Sigmoid colon (tissue), 7 donors: Measurements from ENCODE around the gene GPHN. TPM values are rescaled to one million over a fixed set of nuclear protein-coding genes. Genes with fewer than 3 reads are reported as not detected.

ENCODE experiments used
- DNase-seq: peaks from one replicate; pipeline ENCODE4 v3.0.0-alpha.2; 2019
- H3K27ac ChIP-seq, 4 donors: fragments of 200-600 bp; sonication (generic); one replicate each; pipeline ENCODE4 v1.5.1; 2016 to 2019; ENCODE audit warnings: mild to moderate bottlenecking in 1 of 4
- H3K27me3 ChIP-seq, 3 donors: fragments of 200-600 bp; sonication (generic); one replicate each; pipeline ENCODE4 v1.5.1; 2019; ENCODE audit warnings: mild to moderate bottlenecking in 1 of 3
- H3K36me3 ChIP-seq, 4 donors: fragments of 200-600 bp; sonication (generic); one replicate each; pipeline ENCODE4 v1.5.1; 2016 to 2019
- H3K4me1 ChIP-seq, 4 donors: fragments of 200-600 bp; sonication (generic); one replicate each; pipeline ENCODE4 v1.5.1; 2017 to 2019
- H3K4me3 ChIP-seq, 4 donors: fragments of 200-600 bp; sonication (generic); one replicate each; pipeline ENCODE4 v1.5.1; 2017 to 2019; ENCODE audit warnings: mild to moderate bottlenecking in 2 of 4, moderate library complexity in 1 of 4
- H3K9me3 ChIP-seq, 4 donors: fragments of 200-600 bp in 3 of 4; sonication (generic) in 3 of 4; one replicate each; pipeline versions ENCODE4 v1.5.1 to v1.6.1; 2013 to 2019
- CTCF ChIP-seq, 4 experiments: fragments of 450-650 bp in 3 of 4; fragments of 200-600 bp in 1 of 4; IDR thresholded peaks; one replicate each; pipeline ENCODE4 v1.5.1; 2016 to 2019; ENCODE audit warnings: antibody characterized with exemption in 4 of 4, mild to moderate bottlenecking in 3 of 4, moderate library complexity in 2 of 4
- EP300 ChIP-seq, 4 donors: sonication (generic); formaldehyde crosslinking; IDR thresholded peaks; one replicate each; pipeline ENCODE4 v1.6.1; 2017; ENCODE audit warnings: antibody characterized with exemption in 4 of 4
- POLR2A ChIP-seq, 2 donors: fragments of 450-650 bp; IDR thresholded peaks; one replicate each; pipeline ENCODE4 v1.6.1; 2016; ENCODE audit warnings: antibody characterized with exemption in 2 of 2, mild to moderate bottlenecking in 2 of 2, moderate library complexity in 2 of 2
- POLR2AphosphoS5 ChIP-seq, 4 donors: sonication (generic); formaldehyde crosslinking; IDR thresholded peaks; one replicate each; pipeline ENCODE4 v1.6.1; 2017; ENCODE audit warnings: antibody characterized with exemption in 4 of 4
- WGBS, 2 donors: extraction: QIAGEN DNeasy Blood & Tissue Kit; methylation state at CpG; one replicate each; pipeline ENCODE4 v1.1.7; 2013; 5-methylcytosine and 5-hydroxymethylcytosine counted together
- intact Hi-C: fragments of 100-400 bp; cut with DNase I; formaldehyde crosslinking; loops from one replicate; pipeline ENCODE4 v1.15.1; 2023
- polyA plus RNA-seq, 3 donors: library from polyadenylated mRNA; stranded (reverse); fragments of 200-250 nt; gene quantifications; one replicate each; pipeline ENCODE4 v1.2.3, GENCODE V29; 2013
- total RNA-seq, 4 donors: library from RNA; depleted of rRNA; stranded (reverse); fragments of >200 nt; gene quantifications; one replicate each; pipeline ENCODE4 v1.1.0, GENCODE V29; 2016
- donor health status: healthy with polysubstance abuse.
- donor health status: Bipolar disorder and iron deficiency.
- donor health status: healthy.

The GPHN gene
- total and polyA plus RNA-seq, 7 donors = 5.4 to 20.3 (median 14.1) TPM

DNA sequence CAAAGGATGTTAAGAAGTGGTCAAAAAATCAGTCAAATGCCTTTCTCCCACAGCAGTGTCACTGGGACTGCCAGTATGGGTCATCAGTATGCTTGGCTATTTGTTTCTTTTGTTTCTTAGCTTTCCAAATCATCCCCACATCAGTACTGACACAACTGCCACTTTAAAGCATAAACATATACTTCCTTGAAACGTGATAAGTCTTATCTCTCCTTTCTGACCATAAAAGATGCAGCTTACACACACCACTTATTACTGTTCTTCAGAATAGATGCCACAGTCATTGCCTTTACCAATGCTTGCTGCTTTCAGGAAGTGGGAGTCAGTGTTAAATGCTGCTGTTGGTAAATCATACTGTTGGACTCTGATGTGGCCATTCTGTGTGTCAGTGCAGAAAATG, 662.7 kb downstream of the GPHN start:
- Histone ChIP-seq H3K4me3 (no peak overlapping the region), H3K4me1 (no peaks in the 10 kb centered on the region), H3K36me3 (no peaks in the 10 kb centered on the region), H3K27ac (no peak overlapping the region), H3K9me3 (peaks cover 0 to 2% (median 0%) of the 10 kb centered on the region in 4 donors), H3K27me3 (no peaks in the 10 kb centered on the region)
- no peak for DNase-seq
- no peak for TF ChIP-seq CTCF (IDR thresholded peaks at IDR 0.05)
- no peak for TF ChIP-seq POLR2A (IDR thresholded peaks at IDR 0.05)
- TF ChIP-seq EP300 (IDR thresholded peaks at IDR 0.05) = no peak
- TF ChIP-seq POLR2AphosphoS5 (IDR thresholded peaks at IDR 0.05) = no peak
- WGBS, 2 donors = 10 to 31% methylated on average over 1 of the region's 1 CpG
- intact Hi-C loops = no loop called here

GRCh38 chr14:67172056-67172455, 664.1 kb downstream of the GPHN start:
- Histone ChIP-seq H3K4me3 (no peak overlapping the region), H3K9me3 (peaks cover 0 to 2% (median 0%) of the 10 kb centered on the region in 4 donors), H3K27me3 (no peaks in the 10 kb centered on the region), H3K36me3 (no peaks in the 10 kb centered on the region), H3K27ac (no peak overlapping the region), H3K4me1 (no peaks in the 10 kb centered on the region)
- TF ChIP-seq EP300 (IDR thresholded peaks at IDR 0.05) (no peak), POLR2A (IDR thresholded peaks at IDR 0.05) (no peak), CTCF (IDR thresholded peaks at IDR 0.05) (no peak), POLR2AphosphoS5 (IDR thresholded peaks at IDR 0.05) (no peak)
- DNase-seq = no peak
- intact Hi-C loops = no loop called here
- 94 to 98% methylated on average over 5 of the region's 5 CpGs for WGBS, 2 donors

- no peak for DNase-seq
- Histone ChIP-seq H3K4me3 (no peak overlapping the region), H3K27me3 (no peaks in the 10 kb centered on the region), H3K27ac (no peak overlapping the region), H3K9me3 (peaks cover 0 to 2% (median 0%) of the 10 kb centered on the region in 4 donors), H3K4me1 (no peaks in the 10 kb centered on the region), H3K36me3 (no peaks in the 10 kb centered on the region)
- intact Hi-C loops = no loop called here
- whole genome bisulfite sequencing, 2 donors = 96 to 100% methylated on average over 1 of the region's 1 CpG
- TF ChIP-seq EP300 (IDR thresholded peaks at IDR 0.05) = no peak
- no peak for TF ChIP-seq POLR2A (IDR thresholded peaks at IDR 0.05)
- no peak for TF ChIP-seq POLR2AphosphoS5 (IDR thresholded peaks at IDR 0.05)
- TF ChIP-seq CTCF (IDR thresholded peaks at IDR 0.05) = no peak
Observed at GRCh38 chr14:67172520-67172919, 664.6 kb downstream of the GPHN start.

GRCh38 chr14:67173719-67174118, 665.8 kb downstream of the GPHN start:
- TF ChIP-seq CTCF (IDR thresholded peaks at IDR 0.05) (no peak), POLR2A (IDR thresholded peaks at IDR 0.05) (no peak), EP300 (IDR thresholded peaks at IDR 0.05) (no peak)
- no peak for DNase-seq
- Histone ChIP-seq H3K4me1 (no peaks in the 10 kb centered on the region), H3K27me3 (no peaks in the 10 kb centered on the region), H3K36me3 (no peaks in the 10 kb centered on the region), H3K9me3 (peaks cover 0 to 10% (median 2%) of the 10 kb centered on the region in 4 donors), H3K27ac (no peak overlapping the region), H3K4me3 (no peak overlapping the region)
- intact Hi-C loops = no loop called here
- WGBS, 2 donors = 93 to 94% methylated on average over 2 of the region's 2 CpGs

GRCh38 chr14:67186172-67186768, 678.3 kb downstream of the GPHN start:
- Histone ChIP-seq H3K27ac (no peak overlapping the region), H3K9me3 (no peaks in the 10 kb centered on the region), H3K27me3 (no peaks in the 10 kb centered on the region), H3K36me3 (no peaks in the 10 kb centered on the region), H3K4me1 (peaks cover 0 to 17% (median 16%) of the 10 kb centered on the region in 4 donors), H3K4me3 (no peak overlapping the region)
- no peak for DNase-seq
- TF ChIP-seq POLR2A (IDR thresholded peaks at IDR 0.05) (no peak), CTCF (IDR thresholded peaks at IDR 0.05) (no peak), POLR2AphosphoS5 (IDR thresholded peaks at IDR 0.05) (no peak), EP300 (IDR thresholded peaks at IDR 0.05) (no peak)
- WGBS, 2 donors = 88 to 89% methylated on average over 5 of the region's 5 CpGs
- intact Hi-C loops = no loop called here
